Measurements from ENCODE around the gene TOMM70.
"Not testable (repeated sequence)": the region's sequence is repeated elsewhere in the genome, so short reads cannot be mapped to it uniquely, and the experiment has no call there.

DNA sequence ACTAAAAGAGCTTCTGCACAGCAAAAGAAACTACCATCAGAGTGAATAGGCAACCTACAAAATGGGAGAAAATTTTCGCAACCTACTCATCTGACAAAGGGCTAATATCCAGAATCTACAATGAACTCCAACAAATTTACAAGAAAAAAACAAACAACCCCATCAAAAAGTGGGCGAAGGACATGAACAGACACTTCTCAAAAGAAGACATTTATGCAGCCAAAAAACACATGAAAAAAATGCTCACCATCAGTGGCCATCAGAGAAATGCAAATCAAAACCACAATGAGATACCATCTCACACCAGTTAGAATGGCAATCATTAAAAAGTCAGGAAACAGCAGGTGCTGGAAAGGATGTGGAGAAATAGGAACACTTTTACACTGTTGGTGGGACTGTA lies 49.1 kb downstream of the TOMM70 start:
- TF ChIP-seq, protein P1, sequence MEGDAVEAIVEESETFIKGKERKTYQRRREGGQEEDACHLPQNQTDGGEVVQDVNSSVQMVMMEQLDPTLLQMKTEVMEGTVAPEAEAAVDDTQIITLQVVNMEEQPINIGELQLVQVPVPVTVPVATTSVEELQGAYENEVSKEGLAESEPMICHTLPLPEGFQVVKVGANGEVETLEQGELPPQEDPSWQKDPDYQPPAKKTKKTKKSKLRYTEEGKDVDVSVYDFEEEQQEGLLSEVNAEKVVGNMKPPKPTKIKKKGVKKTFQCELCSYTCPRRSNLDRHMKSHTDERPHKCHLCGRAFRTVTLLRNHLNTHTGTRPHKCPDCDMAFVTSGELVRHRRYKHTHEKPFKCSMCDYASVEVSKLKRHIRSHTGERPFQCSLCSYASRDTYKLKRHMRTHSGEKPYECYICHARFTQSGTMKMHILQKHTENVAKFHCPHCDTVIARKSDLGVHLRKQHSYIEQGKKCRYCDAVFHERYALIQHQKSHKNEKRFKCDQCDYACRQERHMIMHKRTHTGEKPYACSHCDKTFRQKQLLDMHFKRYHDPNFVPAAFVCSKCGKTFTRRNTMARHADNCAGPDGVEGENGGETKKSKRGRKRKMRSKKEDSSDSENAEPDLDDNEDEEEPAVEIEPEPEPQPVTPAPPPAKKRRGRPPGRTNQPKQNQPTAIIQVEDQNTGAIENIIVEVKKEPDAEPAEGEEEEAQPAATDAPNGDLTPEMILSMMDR (conservative IDR thresholded peaks at IDR 0.05; ENCODE audit: low read depth, low read length) = not testable (repeated sequence)
- TF ChIP-seq CEBPB (IDR thresholded peaks at IDR 0.05; ENCODE audit: low read depth, low read length); MAZ (IDR thresholded peaks at IDR 0.05; ENCODE audit: borderline replicate concordance, low read depth, low read length); POLR2A (IDR thresholded peaks at IDR 0.05; ENCODE audit: low read depth, low read length); MAFK (IDR thresholded peaks at IDR 0.05; ENCODE audit: low read depth, low read length); BHLHE40 (IDR thresholded peaks at IDR 0.05; ENCODE audit: low read depth, low read length); ELK1 (IDR thresholded peaks at IDR 0.05; ENCODE audit: borderline replicate concordance, low read depth, low read length); CHD1 (IDR thresholded peaks at IDR 0.05; ENCODE audit: low read depth, low read length): not testable (repeated sequence)
- TF ChIP-seq, protein P2, sequence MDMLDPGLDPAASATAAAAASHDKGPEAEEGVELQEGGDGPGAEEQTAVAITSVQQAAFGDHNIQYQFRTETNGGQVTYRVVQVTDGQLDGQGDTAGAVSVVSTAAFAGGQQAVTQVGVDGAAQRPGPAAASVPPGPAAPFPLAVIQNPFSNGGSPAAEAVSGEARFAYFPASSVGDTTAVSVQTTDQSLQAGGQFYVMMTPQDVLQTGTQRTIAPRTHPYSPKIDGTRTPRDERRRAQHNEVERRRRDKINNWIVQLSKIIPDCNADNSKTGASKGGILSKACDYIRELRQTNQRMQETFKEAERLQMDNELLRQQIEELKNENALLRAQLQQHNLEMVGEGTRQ (IDR thresholded peaks at IDR 0.05; ENCODE audit: low read depth, low read length) = not testable (repeated sequence)

Measured in IMR-90 (cell line).